GM19467 (cell line): Measurements from ENCODE around the gene RAP2B.

Experiments used
- ATAC-seq: cut with Tn5 transposase; IDR thresholded peaks from one replicate; pipeline ENCODE4 v1.9.1; 2021; ENCODE audit warnings: mild to moderate bottlenecking, moderate library complexity; ENCODE audit not compliant: unreplicated experiment

Gene RAP2B

DNA sequence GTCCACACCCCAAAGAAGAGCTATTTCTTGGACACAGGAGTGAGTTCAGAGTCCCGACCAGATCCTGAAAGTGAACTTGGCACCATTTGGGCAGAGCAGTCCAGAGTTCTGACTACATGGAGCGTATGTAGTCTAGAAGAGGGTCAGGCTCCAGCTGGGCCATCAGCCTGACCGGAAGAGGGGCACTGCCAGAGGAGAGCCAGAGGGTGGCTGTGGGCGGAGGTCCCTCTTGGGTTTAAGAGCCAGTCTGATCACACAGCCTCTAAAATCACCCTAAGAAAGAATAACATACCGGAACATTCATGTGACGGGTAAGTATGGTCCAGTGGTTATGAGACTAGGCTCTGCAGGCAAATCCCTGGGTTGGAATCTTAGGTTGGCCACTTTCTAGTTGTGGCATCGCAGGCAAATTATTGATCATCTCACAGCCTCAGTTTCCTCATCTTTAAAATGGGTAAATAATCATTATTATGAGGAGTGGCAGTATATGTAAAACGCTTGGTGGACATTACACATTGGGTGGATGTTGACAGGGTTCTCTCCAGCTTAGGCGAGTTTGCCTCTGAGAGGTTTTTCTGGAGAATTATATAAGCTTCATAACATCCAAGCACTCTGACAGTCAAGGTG, 2.1 kb upstream of the RAP2B start:
- ATAC-seq = no peak

DNA sequence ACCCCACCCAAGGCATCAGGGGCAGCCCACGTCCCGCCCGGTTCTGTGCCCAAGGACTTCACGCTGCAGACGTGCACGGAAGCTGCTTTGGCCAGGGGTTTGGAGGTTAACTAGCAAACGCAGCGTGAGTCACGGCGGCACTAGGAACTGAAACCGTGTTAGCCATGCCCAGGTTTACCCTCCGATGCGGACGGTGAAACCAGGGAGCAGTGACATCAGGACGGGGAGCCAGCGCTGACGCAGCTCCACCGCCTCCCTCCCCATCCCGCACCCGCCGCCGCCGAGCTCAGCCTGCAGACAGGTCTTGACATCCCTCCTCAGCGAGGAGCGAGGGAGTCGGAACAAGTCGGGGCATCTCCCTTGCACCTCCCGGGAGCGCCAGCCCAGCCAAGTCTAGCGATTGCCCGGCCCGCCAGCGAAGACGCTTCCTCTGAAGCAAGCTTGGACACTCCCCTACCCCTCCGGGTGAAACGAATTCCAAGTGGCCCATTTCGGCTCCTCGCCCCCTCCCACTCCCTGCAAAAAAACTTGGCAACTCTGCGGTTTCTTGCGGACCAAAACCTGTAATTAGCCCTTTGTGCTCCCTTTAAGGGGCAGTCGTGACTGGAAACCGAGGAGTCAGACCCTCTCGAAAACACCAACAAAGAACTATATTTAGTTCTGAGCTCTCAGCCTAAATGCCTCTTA, 1.4 kb upstream of the RAP2B start:
- peak; percentile 26 for ATAC-seq

DNA sequence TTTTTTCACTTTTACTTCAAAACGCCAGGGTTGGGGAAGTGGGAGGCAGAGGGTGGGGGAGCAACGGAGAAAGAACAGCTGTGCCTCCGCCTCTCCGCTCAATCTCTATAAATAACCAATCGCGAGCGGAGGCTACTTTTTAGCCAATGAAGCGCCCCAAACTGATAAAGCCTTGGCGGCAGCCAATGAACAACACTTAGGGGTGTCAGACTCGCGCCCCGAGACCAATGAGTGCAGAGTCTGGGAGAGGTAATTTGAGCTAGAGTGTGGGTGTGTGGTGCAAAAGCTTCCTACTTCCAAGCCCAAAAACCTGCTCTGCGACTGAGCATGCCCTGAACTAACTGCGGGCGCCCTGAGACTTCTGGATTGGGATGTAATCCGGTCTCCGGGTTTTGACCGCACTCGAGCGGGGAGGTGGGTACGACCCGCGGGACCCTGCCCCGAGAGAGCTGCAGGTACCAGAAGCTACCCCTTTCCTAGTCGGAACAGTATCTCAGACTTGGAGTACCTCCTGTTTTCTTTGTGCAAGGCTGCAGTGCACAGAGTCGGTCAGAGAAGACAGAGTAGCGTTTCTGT, 800 bp upstream of the RAP2B start:
- ATAC-seq = peak; percentile 81

DNA sequence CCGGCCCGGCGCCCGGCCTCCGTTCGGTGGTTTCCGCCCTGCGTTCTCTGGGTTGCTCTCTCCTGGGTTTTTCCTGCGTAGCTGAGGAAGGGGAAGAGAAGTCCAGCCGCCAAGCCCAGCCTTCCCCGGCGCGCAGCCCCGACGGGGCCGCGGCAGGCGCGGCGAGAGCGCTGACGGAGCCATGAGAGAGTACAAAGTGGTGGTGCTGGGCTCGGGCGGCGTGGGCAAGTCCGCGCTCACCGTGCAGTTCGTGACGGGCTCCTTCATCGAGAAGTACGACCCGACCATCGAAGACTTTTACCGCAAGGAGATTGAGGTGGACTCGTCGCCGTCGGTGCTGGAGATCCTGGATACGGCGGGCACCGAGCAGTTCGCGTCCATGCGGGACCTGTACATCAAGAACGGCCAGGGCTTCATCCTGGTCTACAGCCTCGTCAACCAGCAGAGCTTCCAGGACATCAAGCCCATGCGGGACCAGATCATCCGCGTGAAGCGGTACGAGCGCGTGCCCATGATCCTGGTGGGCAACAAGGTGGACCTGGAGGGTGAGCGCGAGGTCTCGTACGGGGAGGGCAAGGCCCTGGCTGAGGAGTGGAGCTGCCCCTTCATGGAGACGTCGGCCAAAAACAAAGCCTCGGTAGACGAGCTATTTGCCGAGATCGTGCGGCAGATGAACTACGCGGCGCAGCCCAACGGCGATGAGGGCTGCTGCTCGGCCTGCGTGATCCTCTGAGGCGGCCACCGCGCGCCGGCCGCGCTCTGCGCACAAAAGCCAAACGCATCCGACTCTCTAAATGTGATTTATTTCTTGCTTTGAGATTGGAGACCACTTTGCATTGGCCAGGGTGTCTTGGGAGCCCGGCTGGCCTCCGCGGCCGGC, 727 bp downstream of the RAP2B start:
- peak; percentile 3 for ATAC-seq

DNA sequence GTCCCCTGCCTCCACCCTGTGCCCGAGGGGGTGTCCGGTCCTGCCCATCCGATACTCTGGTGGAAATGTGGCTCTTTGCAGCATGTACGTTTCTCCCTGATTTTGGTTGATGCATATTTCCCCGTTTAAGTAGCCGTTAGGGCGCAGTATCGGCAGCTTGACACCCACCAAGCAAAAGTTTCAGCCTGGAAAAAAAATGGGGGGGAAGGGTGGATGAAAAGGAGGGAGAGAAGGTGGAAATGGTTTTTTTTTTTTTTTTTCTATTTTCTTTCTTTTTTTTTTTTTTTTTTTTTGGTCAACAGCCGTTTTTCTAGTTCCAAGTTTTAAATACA, 1.3 kb downstream of the RAP2B start:
- no peak for ATAC-seq

DNA sequence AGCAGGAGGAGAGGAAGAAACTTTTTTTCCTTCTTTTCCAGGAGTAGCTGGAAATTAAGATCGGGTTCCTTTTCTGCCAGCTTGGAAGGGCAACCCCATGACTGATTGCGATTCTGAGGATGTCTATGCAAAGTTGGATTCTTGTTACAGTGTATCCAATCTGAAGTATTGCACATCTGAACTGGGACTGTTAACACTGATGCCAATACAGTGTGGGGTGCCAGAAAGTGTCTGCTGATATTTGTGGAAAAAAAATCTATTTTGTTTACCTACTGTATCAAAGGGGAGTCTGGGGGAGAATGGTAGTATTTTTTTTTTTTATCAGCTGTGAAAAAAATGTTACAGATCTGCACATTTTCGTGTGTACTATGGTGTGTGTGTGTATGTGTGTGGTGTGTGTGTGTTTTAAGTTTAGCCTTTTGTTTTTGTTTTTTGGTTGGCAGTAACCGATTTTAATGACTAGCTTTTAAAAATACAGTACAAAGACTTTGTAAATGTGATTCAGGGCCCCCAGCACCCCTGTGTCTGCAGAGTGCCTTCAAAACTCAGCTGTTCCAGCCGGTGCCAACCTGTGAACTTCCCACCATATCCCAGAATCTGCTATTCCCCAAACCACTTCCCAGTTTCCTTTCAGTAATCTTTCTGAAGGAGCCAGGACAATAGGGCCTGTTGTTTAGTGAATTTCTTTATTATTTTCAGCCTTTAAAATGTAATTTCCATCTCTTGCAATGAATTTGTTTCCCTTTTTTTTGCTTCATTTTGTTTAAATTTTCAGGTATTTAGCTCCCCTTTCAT, 1.9 kb downstream of the RAP2B start:
- no peak for ATAC-seq

DNA sequence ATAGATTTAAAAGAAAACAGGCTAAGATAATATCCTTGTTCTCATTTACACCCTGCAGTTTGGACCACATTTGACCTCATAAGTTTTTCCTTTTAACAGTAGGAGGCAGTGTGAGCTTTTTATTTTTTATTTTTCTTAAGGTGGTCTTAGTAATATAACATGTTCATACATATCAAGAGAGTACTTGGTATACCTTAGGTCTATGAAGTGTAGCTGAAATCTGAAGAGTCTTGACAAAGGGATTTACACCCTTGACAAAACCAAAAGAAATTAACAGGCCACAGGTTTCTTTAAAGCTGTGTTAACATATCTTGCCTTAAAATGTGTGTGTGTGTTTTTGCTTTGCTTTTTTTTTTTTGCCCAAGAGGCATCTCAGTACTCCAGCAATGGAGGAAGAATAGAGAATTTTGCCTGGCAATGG, 3.2 kb downstream of the RAP2B start:
- ATAC-seq = no peak

DNA sequence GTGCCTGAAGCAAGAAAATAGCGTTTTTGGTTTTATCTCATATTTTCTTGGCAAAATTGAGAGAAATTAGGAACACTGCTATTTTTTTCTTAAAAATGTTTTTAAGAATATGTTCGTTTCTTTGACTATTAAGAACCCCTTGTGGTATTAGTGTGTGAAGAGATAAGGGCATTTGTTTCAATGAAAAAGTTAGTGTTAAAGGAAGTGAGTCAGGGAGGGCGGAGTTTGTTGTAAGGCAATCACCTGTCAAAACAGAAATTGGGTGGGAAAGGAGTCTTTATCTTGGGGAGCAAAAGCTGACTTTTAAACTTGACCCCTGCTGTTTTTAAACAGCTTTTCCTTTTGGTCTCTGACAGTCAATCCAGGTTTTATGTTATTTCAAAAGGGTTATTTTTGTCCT, 4.2 kb downstream of the RAP2B start:
- ATAC-seq = no peak

DNA sequence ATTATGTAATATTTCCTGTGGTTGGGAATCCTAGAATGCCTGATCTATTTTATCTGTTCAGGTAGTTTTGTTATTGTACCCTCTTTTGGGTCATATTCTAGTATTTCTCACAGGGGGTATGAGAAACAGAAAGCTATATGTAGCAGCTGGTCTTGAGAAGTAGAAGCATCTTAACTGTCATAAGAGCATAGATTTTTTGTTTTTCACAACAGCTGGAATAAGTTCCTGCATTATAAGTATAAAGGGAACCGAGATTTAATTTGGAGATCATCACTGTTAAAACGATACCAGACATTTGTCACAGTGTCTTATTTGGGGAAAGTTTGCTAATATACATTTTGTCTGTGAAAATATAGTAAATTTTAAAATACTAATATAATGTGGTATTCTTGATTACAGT, 4.8 kb downstream of the RAP2B start:
- ATAC-seq = no peak

DNA sequence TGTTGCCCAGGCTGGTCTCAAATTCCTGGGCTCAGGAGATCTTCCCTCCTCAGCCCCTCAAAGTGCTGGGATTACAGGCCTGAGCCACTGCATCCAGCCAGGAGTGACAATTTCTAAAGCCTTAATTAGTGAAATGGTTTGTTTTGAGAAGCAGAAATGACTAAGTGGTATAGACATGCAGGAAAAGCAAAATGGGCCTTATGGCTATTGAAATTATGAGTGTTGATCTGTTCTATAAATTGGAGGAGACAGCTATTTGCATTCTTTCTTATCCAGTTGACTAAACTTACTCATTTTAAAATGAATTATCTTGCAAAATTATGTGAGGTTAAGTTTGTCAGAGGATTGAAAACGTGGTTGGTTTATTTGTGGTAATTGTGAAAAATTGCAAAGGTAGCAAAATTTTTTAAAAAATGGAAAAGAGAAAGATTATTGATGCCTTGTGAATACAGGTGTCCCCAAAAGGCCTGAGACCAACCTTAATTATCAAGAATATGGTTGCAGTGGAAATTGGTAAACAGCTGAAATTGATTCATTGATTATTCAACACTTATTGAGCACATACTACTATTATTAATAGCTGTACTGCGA, 7.9 kb downstream of the RAP2B start:
- ATAC-seq = no peak

DNA sequence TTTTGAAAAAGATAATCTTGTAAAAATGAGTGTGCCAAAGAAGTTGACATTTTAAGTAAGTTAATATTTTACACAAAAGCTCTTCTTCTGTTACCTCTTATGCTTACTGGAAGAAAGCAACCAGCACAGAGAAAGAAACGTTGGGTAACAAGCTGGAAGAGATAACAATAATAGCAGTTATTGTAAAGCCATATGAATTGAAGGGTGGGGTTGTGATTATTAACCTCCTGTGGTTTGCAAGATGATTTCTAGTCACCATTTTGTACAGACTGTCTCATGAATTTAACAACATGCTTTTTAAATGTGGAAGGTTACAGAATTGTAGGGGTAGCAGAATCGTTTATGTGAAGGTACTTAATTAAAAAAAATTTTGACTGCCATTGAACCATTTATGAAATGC, 9.2 kb downstream of the RAP2B start:
- no peak for ATAC-seq

DNA sequence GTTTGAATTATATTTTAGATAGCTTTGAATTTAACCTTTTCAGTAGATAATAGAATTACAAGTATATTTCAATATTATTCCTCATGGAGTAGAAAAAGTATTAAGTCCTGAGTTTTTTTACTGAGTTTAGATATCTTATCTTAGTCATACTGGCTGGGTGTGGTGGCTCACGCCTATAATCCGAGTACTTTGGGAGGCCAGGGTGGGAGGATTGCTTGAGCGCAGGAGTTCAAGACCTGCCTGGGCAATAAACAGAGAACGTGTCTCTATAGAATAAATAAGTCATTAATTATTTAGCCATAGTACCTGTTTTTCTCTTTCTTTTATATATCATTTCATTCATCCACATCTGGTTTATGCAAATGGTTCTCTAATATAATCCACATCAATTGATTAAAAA, 9.9 kb downstream of the RAP2B start:
- no peak for ATAC-seq

DNA sequence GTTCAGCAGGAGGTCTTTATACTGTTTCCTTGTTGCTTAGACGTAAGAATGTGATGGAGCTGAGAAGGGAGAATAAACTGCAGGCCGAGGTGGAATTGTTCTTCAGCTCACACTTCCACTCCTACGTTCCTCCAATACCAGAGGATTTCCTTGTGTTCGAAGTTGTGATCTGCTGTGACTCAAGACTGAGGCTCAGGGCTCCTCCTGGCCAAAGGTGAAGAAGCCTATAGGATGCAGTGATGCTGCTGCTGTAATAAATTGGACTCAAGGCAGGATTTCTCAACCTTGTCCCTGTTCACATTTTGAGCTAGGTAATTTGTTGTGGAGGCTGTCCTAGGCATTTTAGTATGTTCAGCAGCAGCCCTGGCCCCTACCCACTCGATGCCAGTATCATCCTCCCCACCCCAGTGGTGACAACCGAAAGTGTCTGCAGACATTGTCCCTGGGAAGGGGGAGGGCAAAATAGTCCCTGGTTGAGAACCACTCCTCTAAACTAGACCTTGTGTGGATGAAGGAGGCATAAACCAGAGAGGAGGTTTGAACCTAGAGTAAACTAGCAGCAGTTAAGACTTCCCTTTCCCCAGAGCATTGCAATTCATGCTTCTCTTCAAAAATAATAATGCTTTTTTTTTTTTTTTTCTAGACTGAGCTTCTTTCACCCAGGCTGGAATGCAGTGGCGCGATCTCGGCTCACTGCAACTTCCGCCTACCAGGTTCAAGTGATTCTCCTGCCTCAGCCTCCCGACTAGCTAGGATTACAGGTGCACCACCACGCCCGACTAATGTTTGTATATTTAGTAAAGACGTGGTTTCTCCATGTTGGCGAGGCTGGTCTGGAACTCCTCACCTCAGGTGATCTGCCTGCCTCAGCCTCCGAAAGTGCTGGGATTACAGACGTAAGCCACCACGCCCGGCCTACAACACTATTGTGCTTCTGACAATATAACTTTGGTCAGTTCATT, 11.1 kb downstream of the RAP2B start:
- no peak for ATAC-seq

DNA sequence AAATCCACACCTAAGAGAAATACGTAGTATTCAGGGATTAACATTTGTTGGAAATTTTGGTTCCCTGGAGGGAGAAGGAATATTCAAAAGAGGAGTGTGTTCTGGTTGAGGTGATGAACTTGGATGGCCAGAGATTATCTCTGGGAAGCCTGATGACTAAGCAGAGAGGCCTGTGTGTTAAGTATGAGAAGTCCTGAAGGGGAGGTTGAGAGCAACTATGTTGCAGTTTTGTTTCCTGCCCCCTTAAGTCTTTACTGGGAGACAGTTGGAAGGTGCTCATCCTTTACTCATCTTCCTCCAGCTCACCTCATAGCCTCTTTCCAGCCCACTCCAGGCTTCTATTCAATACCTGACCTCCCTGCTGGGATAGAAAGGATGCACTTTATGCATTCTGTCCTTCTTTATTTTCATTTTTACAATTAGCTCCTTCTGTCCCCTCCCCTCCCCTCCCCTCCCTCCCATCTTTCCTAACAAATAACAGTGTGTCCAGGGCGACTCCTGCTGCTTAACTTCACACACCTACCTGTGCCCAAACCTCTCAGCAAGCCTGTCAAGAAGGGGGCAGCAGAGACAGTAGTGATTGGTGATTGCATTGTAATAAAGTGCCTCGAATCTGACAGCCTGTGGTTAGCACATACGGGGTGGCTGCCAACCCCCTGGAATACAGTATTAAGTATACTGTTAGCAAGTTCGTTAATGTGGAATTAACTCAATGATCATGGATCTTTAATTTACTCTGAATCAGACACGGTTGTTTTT, 11.9 kb downstream of the RAP2B start:
- ATAC-seq = no peak

DNA sequence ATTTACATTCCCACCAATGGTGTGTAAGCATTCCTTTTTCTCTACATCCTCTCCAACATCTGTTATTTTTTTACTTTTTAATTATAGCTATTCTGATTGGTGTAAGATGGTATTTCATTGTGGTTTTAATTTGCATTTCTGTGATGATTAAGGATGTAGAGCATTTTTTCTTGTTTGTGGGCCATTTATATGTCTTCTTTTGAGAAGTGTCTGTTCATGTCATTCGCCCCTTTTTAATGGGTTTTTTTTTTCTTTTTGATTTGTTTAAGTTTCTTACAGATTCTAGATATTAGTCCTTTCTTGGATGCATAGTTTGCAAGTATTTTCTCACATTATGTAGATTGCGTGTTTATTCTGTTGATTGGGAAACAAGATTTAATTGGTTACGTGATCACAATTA, 14.2 kb downstream of the RAP2B start:
- no peak for ATAC-seq

DNA sequence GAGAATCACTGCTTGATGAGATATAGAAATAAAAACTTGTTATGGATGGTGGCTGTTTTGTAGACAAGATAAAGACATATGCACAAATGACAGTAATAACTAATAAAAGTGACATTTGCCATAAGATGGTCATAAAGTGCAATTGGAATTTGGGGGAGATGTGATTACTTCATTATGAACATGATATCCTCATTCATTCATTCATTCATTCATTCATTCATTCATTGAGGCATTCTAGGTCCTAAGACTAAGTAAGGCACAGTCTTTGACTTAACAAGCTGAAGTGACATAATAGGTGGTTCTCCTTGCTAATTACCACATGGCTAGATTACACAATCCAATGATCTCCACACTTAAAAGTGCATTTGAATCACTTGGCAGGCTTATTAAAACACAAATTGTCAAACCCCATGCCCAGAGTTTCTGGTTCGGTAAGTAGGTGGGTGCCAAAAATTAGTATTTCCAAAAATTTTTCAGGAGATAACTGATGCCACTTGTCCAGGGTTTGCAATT, 18.9 kb downstream of the RAP2B start:
- ATAC-seq = no peak

DNA sequence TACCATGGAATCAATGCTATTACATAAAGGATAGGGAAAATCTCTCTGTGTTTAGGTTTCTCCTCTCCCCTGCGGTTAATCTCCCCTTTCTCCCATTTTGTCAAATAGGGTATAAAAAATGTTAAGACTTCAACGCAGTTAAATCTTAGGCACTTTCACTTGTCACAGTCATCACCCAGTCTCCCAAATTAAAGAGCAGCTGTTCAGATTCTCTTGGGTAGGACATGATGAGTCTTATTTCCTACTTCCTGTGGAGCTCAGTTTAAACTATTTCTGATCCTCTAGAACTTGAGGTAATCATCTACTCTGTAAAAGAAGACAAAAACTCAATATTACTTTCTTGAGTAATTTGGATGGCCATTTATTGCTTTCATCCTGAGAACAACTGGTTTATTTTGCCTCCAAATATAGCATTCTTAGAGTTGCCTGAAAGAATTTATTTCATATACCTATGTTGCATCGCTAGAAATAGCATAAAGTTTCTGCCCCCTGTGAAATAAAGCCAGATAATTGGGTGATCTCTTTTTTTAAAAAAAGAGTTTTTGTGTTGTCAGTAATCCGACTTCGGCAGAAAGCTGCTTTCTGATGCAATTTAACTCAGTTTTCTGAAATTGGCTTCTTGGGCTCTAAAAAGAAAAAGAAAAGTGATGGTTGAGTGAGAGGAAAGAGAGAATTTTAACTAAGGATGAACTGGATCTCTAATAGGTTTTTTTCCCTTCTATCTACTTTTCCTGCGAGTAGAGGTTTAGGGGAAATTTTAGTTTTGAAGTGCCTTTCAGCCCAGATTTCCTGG, 20.7 kb downstream of the RAP2B start:
- no peak for ATAC-seq

DNA sequence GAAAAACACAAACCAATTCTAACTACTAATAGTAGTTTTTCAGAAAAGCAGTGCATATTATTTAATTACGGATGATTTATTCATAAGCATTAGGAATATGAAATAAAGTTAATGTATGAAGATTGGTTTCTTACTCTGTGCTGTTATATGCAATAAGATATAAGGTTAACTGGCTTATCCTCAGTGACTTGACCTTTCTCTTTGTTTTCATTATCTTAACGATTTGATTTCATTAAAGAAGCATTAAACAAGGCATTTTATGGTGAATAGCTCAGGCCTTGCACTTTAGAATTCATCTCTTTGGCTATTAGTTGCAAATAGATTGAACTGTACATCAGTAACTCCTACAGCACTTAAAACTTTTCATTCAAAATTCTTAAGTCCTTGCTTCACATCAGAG, 28.9 kb downstream of the RAP2B start:
- no peak for ATAC-seq
